Cardiac septum (tissue), 1 donor: ENCODE data around the gene POMGNT2. TPM values are rescaled to one million over a fixed set of nuclear protein-coding genes. Genes with fewer than 3 reads are reported as not detected.
"Not testable (repeated sequence)": the region's sequence is repeated elsewhere in the genome, so short reads cannot be mapped to it uniquely, and the experiment has no call there.

Source experiments
- DNase-seq: peaks from one replicate; pipeline ENCODE4 v3.0.0-alpha.2; 2020; ENCODE audit warnings: low spot score
- intact Hi-C: fragments of 100-400 bp; cut with DNase I; formaldehyde crosslinking; loops from one replicate; pipeline ENCODE4 v1.14.0; 2022
- total RNA-seq: library from RNA; stranded (reverse); fragmentation: NEBNext Ultra II Directional; extraction: Animal tissue kit (Norgen Biotek cat#: 25700); gene quantifications from one replicate; pipeline ENCODE4 v1.2.1, GENCODE V29; 2021
- donor health status: DM: no; HTN: no; CAD: no.

POMGNT2 gene
- total RNA-seq, 1 donor from 2014 or later = 15.5 TPM

- intact Hi-C loops = no loop called here
- DNase-seq = peak; percentile 74
Observed at GRCh38 chr3:43080726-43081568, 24.9 kb downstream of the POMGNT2 start.

GRCh38 chr3:43079536-43080332 lies 26.1 kb downstream of the POMGNT2 start:
- peak; percentile 58 for DNase-seq
- intact Hi-C loops = no loop called here

- intact Hi-C loops = no loop called here
- DNase-seq = no peak
Observed at GRCh38 chr3:43077707-43078106, 28.2 kb downstream of the POMGNT2 start.

- intact Hi-C loops = no loop called here
- no peak for DNase-seq
Observed at GRCh38 chr3:43077261-43077660, 28.6 kb downstream of the POMGNT2 start.

GRCh38 chr3:43076857-43077256 lies 29.0 kb downstream of the POMGNT2 start:
- intact Hi-C loops = no loop called here
- DNase-seq = no peak

GRCh38 chr3:43075904-43076661 lies 29.8 kb downstream of the POMGNT2 start:
- intact Hi-C loops = no loop called here

GRCh38 chr3:43074901-43075689 lies 30.8 kb downstream of the POMGNT2 start:
- intact Hi-C loops = no loop called here
- DNase-seq = no peak

More at GRCh38 chr3:43075904-43076661, 29.8 kb downstream of the POMGNT2 start:
- no peak for DNase-seq

- no peak for DNase-seq
Observed at GRCh38 chr3:43074482-43074881, 31.4 kb downstream of the POMGNT2 start.

GRCh38 chr3:43073836-43074220 lies 32.1 kb downstream of the POMGNT2 start:
- intact Hi-C loops = no loop called here
- DNase-seq = no peak

More at GRCh38 chr3:43074482-43074881, 31.4 kb downstream of the POMGNT2 start:
- intact Hi-C loops = no loop called here

- intact Hi-C loops = no loop called here
Observed at GRCh38 chr3:43073116-43073835, 32.6 kb downstream of the POMGNT2 start.

GRCh38 chr3:43072361-43072760 lies 33.5 kb downstream of the POMGNT2 start:
- no peak for DNase-seq

More at GRCh38 chr3:43073116-43073835, 32.6 kb downstream of the POMGNT2 start:
- DNase-seq = no peak

GRCh38 chr3:43071313-43071893 lies 34.5 kb downstream of the POMGNT2 start:
- no peak for DNase-seq
- intact Hi-C loops = no loop called here

More at GRCh38 chr3:43072361-43072760, 33.5 kb downstream of the POMGNT2 start:
- intact Hi-C loops = no loop called here

GRCh38 chr3:43070670-43071069 lies 35.2 kb downstream of the POMGNT2 start:
- DNase-seq, intact Hi-C loops: not testable (repeated sequence)

GRCh38 chr3:43063114-43063513 lies 42.8 kb downstream of the POMGNT2 start:
- no peak for DNase-seq
- intact Hi-C loops = no loop called here

GRCh38 chr3:43062564-43063040 lies 43.3 kb downstream of the POMGNT2 start:
- intact Hi-C loops = no loop called here
- DNase-seq = no peak

- intact Hi-C loops = no loop called here
Observed at GRCh38 chr3:43062040-43062563, 43.8 kb downstream of the POMGNT2 start.

GRCh38 chr3:43061101-43061895 lies 44.6 kb downstream of the POMGNT2 start:
- no peak for DNase-seq
- intact Hi-C loops = no loop called here

More at GRCh38 chr3:43062040-43062563, 43.8 kb downstream of the POMGNT2 start:
- DNase-seq = no peak
